ENCODE measurements around the gene GSTA5. TPM values are rescaled to one million over a fixed set of nuclear protein-coding genes. Genes with fewer than 3 reads are reported as not detected.
A peak's percentile ranks its signal among the peaks of the same experiment; 100 is the strongest.
"Not testable (repeated sequence)": the region's sequence is repeated elsewhere in the genome, so short reads cannot be mapped to it uniquely, and the experiment has no call there.

GSTA5 gene
- total RNA-seq, 2 donors from 2014 or later, result not detected

- not testable (repeated sequence) for H3K9me3 Mint-ChIP-seq; H3K4me3 Mint-ChIP-seq; ATAC-seq; H3K36me3 Mint-ChIP-seq; H3K4me1 Mint-ChIP-seq (ENCODE audit: low read depth in 2 of 2); DNase-seq (ENCODE audit: low spot score); H3K27ac Mint-ChIP-seq
- peaks cover 16 to 35% of the 10 kb centered on the region in 2 donors for H3K27me3 Mint-ChIP-seq
Observed at GRCh38 chr6:52861151-52861550, 20.5 kb upstream of the GSTA5 start.

- H3K36me3 Mint-ChIP-seq, result no peaks in the 10 kb centered on the region
Observed at GRCh38 chr6:52858416-52858815, 17.8 kb upstream of the GSTA5 start.

DNA sequence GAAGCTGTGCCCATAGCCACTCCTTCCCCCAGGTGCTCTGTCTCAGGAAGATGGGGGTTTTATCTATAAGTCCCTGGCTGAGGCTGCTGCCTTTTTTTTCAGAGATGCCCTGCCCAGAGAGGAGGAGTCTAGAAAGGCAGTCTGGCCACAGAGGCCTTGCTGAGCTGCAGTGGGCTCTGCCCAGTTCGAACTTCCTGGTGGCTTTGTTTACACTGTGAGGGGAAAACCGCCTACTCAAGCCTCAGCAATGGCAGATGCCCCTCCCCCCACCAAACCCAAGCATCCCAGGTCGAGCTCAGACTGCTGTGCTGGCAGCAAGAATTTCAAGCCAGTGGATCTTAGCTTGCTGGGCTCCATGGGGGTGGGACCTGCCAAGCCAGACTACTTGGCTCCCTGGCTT is 15.5 kb upstream of the GSTA5 start:
- not testable (repeated sequence) for H3K4me1 Mint-ChIP-seq (ENCODE audit: low read depth in 2 of 2); DNase-seq (ENCODE audit: low spot score); ATAC-seq; H3K4me3 Mint-ChIP-seq; H3K9me3 Mint-ChIP-seq; H3K36me3 Mint-ChIP-seq; H3K27ac Mint-ChIP-seq
- peaks cover 35 to 40% of the 10 kb centered on the region in 2 donors for H3K27me3 Mint-ChIP-seq

More at GRCh38 chr6:52858416-52858815, 17.8 kb upstream of the GSTA5 start:
- peaks cover 34 to 35% of the 10 kb centered on the region in 2 donors for H3K27me3 Mint-ChIP-seq
- no peak overlapping the region for H3K27ac Mint-ChIP-seq
- H3K4me3 Mint-ChIP-seq, result no peak overlapping the region
- no peak for ATAC-seq
- H3K9me3 Mint-ChIP-seq, result no peaks in the 10 kb centered on the region
- no peak for DNase-seq (ENCODE audit: low spot score)
- no peaks in the 10 kb centered on the region for H3K4me1 Mint-ChIP-seq (ENCODE audit: low read depth in 2 of 2)

DNA sequence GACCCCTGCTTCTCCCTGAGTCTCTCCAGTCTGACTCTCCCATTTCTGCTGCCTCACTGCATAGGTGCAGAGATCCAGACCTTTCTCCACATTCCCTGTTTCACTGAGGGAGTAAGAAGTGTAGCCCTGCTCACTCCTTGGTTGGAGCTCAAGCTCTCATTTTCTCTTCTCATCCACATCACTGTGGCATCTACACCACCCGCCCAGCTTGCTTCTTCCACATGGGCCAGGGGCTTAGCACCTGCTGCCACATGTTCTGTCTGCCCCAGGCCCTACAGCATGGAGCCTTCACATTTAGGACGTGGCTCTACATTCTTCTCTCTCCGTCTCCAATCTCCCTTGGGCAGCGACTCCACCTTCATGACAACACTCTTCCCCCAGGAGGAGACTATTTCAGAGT is 8.5 kb upstream of the GSTA5 start:
- H3K9me3 Mint-ChIP-seq, result no peaks in the 10 kb centered on the region

GRCh38 chr6:52846002-52846401 is 5.4 kb upstream of the GSTA5 start:
- Mint-ChIP-seq H3K4me1 (ENCODE audit: low read depth in 2 of 2) (no peaks in the 10 kb centered on the region), H3K27me3 (peaks cover 28 to 29% of the 10 kb centered on the region in 2 donors), H3K27ac (no peak overlapping the region), H3K36me3 (no peaks in the 10 kb centered on the region), H3K9me3 (no peaks in the 10 kb centered on the region), H3K4me3 (no peak overlapping the region)
- ATAC-seq, result no peak
- no peak for DNase-seq (ENCODE audit: low spot score)

More for the DNA sequence above, 8.5 kb upstream of the GSTA5 start:
- no peaks in the 10 kb centered on the region for H3K4me1 Mint-ChIP-seq (ENCODE audit: low read depth in 2 of 2)
- no peak for DNase-seq (ENCODE audit: low spot score)
- H3K4me3 Mint-ChIP-seq, result no peak overlapping the region
- peaks cover 40 to 46% of the 10 kb centered on the region in 2 donors for H3K27me3 Mint-ChIP-seq
- H3K27ac Mint-ChIP-seq, result no peak overlapping the region
- peak in 1 of 2 donors; percentile 60 for ATAC-seq
- H3K36me3 Mint-ChIP-seq, result no peaks in the 10 kb centered on the region

DNA sequence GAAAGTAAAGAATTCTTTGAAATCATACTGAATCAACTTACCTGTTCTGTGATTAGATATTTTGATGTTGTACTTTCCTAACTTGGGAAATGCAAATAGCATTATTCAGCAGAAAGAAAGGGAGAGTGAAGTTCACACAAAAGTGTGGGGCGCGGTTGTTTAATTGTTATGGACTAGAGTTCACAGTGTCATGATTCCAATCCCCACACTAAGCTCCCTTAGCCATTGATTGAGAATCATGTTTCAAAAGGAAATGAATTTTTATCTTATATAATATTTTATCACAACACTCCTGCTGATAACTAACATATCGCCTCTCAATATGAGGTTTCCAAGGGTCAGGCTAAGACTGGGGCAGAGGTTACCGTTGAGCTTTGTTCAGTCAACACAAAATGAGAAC is 3.0 kb upstream of the GSTA5 start:
- Mint-ChIP-seq H3K27ac (no peak overlapping the region), H3K36me3 (no peaks in the 10 kb centered on the region), H3K27me3 (peaks cover 18 to 22% of the 10 kb centered on the region in 2 donors), H3K4me1 (ENCODE audit: low read depth in 2 of 2) (no peaks in the 10 kb centered on the region), H3K9me3 (no peaks in the 10 kb centered on the region), H3K4me3 (no peak overlapping the region)
- ATAC-seq (no peak), DNase-seq (ENCODE audit: low spot score) (no peak)

GRCh38 chr6:52839124-52840055 is 1.2 kb downstream of the GSTA5 start:
- H3K27me3 Mint-ChIP-seq, result peaks cover 26 to 40% of the 10 kb centered on the region in 2 donors

GRCh38 chr6:52834481-52834880 is 6.1 kb downstream of the GSTA5 start:
- peaks cover 36 to 54% of the 10 kb centered on the region in 2 donors for H3K27me3 Mint-ChIP-seq

More at GRCh38 chr6:52839124-52840055, 1.2 kb downstream of the GSTA5 start:
- Mint-ChIP-seq H3K4me3 (no peak overlapping the region), H3K27ac (no peak overlapping the region), H3K4me1 (ENCODE audit: low read depth in 2 of 2) (no peaks in the 10 kb centered on the region), H3K36me3 (no peaks in the 10 kb centered on the region), H3K9me3 (no peaks in the 10 kb centered on the region)
- DNase-seq (ENCODE audit: low spot score), result peak; percentile 68
- peak; percentile 53 to 88 for ATAC-seq

DNA sequence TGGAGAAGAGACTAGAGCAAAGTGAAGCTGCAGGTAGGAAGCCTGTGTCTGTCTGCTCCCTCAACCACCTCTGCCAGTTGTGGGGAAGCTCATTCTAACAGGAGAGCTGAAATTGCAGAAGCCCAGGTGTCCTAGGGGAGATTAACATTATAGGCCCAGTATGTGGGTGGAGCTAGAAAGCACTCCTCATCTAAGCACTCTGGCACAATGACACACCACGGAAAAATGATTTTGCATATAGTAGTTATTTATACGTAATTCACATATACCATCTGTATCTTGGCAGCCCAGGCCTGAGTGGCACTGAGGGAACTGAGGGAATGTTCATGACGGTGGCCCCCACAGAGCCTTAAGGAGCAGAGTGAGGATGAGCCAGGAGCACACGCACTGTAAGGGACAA is 9.7 kb downstream of the GSTA5 start:
- H3K9me3 Mint-ChIP-seq; H3K36me3 Mint-ChIP-seq; H3K4me3 Mint-ChIP-seq; H3K27ac Mint-ChIP-seq; DNase-seq (ENCODE audit: low spot score); ATAC-seq; H3K4me1 Mint-ChIP-seq (ENCODE audit: low read depth in 2 of 2): not testable (repeated sequence)
- H3K27me3 Mint-ChIP-seq, result peaks cover 26 to 41% of the 10 kb centered on the region in 2 donors

More at GRCh38 chr6:52834481-52834880, 6.1 kb downstream of the GSTA5 start:
- Mint-ChIP-seq H3K4me1 (ENCODE audit: low read depth in 2 of 2) (no peaks in the 10 kb centered on the region), H3K36me3 (no peaks in the 10 kb centered on the region), H3K9me3 (no peaks in the 10 kb centered on the region), H3K27ac (no peak overlapping the region), H3K4me3 (no peak overlapping the region)
- DNase-seq (ENCODE audit: low spot score) (no peak), ATAC-seq (no peak)

GRCh38 chr6:52829046-52829817 is 11.4 kb downstream of the GSTA5 start:
- no peak overlapping the region for H3K4me3 Mint-ChIP-seq
- peaks cover 15 to 32% of the 10 kb centered on the region in 2 donors for H3K27me3 Mint-ChIP-seq
- DNase-seq (ENCODE audit: low spot score) (no peak), ATAC-seq (peak; percentile 33 to 46)
- no peaks in the 10 kb centered on the region for H3K9me3 Mint-ChIP-seq
- H3K4me1 Mint-ChIP-seq (ENCODE audit: low read depth in 2 of 2), result no peaks in the 10 kb centered on the region
- no peak overlapping the region for H3K27ac Mint-ChIP-seq
- no peaks in the 10 kb centered on the region for H3K36me3 Mint-ChIP-seq

GRCh38 chr6:52828621-52829020 is 12.0 kb downstream of the GSTA5 start:
- not testable (repeated sequence) for DNase-seq (ENCODE audit: low spot score); H3K27ac Mint-ChIP-seq

DNA sequence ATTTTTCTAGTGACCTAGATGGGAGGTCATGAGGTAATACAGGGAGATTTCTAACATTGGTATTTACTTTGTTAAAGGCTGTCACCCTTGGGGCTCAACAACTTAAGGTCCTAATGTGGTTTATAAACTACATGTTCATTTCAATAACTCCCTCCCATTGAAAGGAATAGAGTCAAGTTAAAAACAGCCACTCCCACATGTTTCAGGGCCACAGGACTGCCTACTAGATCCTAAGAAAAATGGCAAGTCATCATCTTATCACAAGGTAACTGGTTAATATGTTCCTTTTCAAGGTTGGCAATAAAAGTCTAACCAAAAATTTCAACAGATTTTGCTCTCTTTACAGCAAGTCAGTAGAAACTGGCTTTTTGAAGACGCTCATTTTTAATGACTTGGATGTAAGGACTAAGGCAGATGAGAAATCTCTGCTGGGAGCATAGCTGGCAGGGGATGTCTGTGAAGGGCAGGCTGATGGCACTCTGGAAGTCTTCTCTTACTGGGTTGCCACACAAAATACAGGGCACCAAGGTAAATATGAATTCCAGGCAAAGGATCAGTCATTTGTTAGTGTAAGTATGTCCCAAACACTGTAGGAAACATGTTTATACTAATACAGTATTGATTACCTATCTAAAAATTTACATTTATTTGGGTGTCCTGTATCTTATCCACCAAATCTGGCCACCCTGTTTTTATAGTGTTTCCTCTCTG is 13.4 kb downstream of the GSTA5 start:
- not testable (repeated sequence) for H3K36me3 Mint-ChIP-seq; H3K27ac Mint-ChIP-seq; H3K9me3 Mint-ChIP-seq; H3K4me3 Mint-ChIP-seq; H3K4me1 Mint-ChIP-seq (ENCODE audit: low read depth in 2 of 2); DNase-seq (ENCODE audit: low spot score); ATAC-seq
- peaks cover 8 to 17% of the 10 kb centered on the region in 2 donors for H3K27me3 Mint-ChIP-seq

More at GRCh38 chr6:52828621-52829020, 12.0 kb downstream of the GSTA5 start:
- not testable (repeated sequence) for ATAC-seq; H3K4me3 Mint-ChIP-seq; H3K9me3 Mint-ChIP-seq; H3K36me3 Mint-ChIP-seq; H3K4me1 Mint-ChIP-seq (ENCODE audit: low read depth in 2 of 2)
- H3K27me3 Mint-ChIP-seq, result peaks cover 15 to 26% of the 10 kb centered on the region in 2 donors

- Mint-ChIP-seq H3K36me3 (no peaks in the 10 kb centered on the region), H3K4me1 (ENCODE audit: low read depth in 2 of 2) (no peaks in the 10 kb centered on the region), H3K9me3 (no peaks in the 10 kb centered on the region), H3K4me3 (no peak overlapping the region), H3K27ac (no peak overlapping the region), H3K27me3 (peaks cover 6 to 15% of the 10 kb centered on the region in 2 donors)
- DNase-seq (ENCODE audit: low spot score) (no peak), ATAC-seq (no peak)
Observed at GRCh38 chr6:52826513-52826912, 14.1 kb downstream of the GSTA5 start.

Data from natural killer cell treated with Interleukin-12 subunit alpha and Interleukin-12 subunit beta and Interleukin-15 and Interleukin-18, amount 100 ng/mL, for 72 hours (primary cell).